ENCODE data around the gene PICALM. TPM values are rescaled to one million over a fixed set of nuclear protein-coding genes. Genes with fewer than 3 reads are reported as not detected.
"Not testable (repeated sequence)": the region's sequence is repeated elsewhere in the genome, so short reads cannot be mapped to it uniquely, and the experiment has no call there.

Gene PICALM
- total RNA-seq, 1 donor from 2014 or later = 111 TPM

GRCh38 chr11:85935751-85936150 lies 133.1 kb downstream of the PICALM start:
- no peaks in the 10 kb centered on the region for H3K4me1 Mint-ChIP-seq
- no peaks in the 10 kb centered on the region for H3K27me3 Mint-ChIP-seq (ENCODE audit: low read depth)
- TF ChIP-seq CTCF (conservative IDR thresholded peaks at IDR 0.05) = no peak

GRCh38 chr11:85934596-85935169 lies 134.2 kb downstream of the PICALM start:
- Mint-ChIP-seq H3K4me3 (no peak overlapping the region), H3K4me1 (no peaks in the 10 kb centered on the region), H3K27ac (ENCODE audit: unreplicated experiment) (no peak overlapping the region), H3K9me3 (peaks cover 16% of the 10 kb centered on the region), H3K27me3 (ENCODE audit: low read depth) (no peaks in the 10 kb centered on the region), H3K36me3 (ENCODE audit: low read depth) (peaks cover 7% of the 10 kb centered on the region)
- DNase-seq (ENCODE audit: low read depth, low spot score) = no peak
- TF ChIP-seq CTCF (conservative IDR thresholded peaks at IDR 0.05) = no peak

More at GRCh38 chr11:85935751-85936150, 133.1 kb downstream of the PICALM start:
- peaks cover 11% of the 10 kb centered on the region for H3K9me3 Mint-ChIP-seq
- no peak for DNase-seq (ENCODE audit: low read depth, low spot score)
- no peak overlapping the region for H3K27ac Mint-ChIP-seq (ENCODE audit: unreplicated experiment)
- H3K36me3 Mint-ChIP-seq (ENCODE audit: low read depth) = peaks cover 7% of the 10 kb centered on the region
- no peak overlapping the region for H3K4me3 Mint-ChIP-seq

GRCh38 chr11:85930879-85931366 lies 138.0 kb downstream of the PICALM start:
- no peaks in the 10 kb centered on the region for H3K27me3 Mint-ChIP-seq (ENCODE audit: low read depth)
- no peak overlapping the region for H3K4me3 Mint-ChIP-seq
- no peak for TF ChIP-seq CTCF (conservative IDR thresholded peaks at IDR 0.05)
- H3K36me3 Mint-ChIP-seq (ENCODE audit: low read depth) = peaks cover 11% of the 10 kb centered on the region
- H3K4me1 Mint-ChIP-seq = no peaks in the 10 kb centered on the region
- no peak for DNase-seq (ENCODE audit: low read depth, low spot score)
- peaks cover 12% of the 10 kb centered on the region for H3K9me3 Mint-ChIP-seq
- H3K27ac Mint-ChIP-seq (ENCODE audit: unreplicated experiment) = no peak overlapping the region

- Mint-ChIP-seq H3K9me3 (peaks cover 16% of the 10 kb centered on the region), H3K36me3 (ENCODE audit: low read depth) (peaks cover 12% of the 10 kb centered on the region)
- not testable (repeated sequence) for H3K4me3 Mint-ChIP-seq; H3K4me1 Mint-ChIP-seq; H3K27ac Mint-ChIP-seq (ENCODE audit: unreplicated experiment); DNase-seq (ENCODE audit: low read depth, low spot score); H3K27me3 Mint-ChIP-seq (ENCODE audit: low read depth)
Measured at GRCh38 chr11:85926653-85927214, 142.2 kb downstream of the PICALM start.

GRCh38 chr11:85923455-85923854 lies 145.4 kb downstream of the PICALM start:
- Mint-ChIP-seq H3K9me3 (peaks cover 6% of the 10 kb centered on the region), H3K27ac (ENCODE audit: unreplicated experiment) (no peak overlapping the region), H3K4me3 (no peak overlapping the region), H3K4me1 (no peaks in the 10 kb centered on the region), H3K27me3 (ENCODE audit: low read depth) (no peaks in the 10 kb centered on the region), H3K36me3 (ENCODE audit: low read depth) (peaks cover 8% of the 10 kb centered on the region)
- no peak for DNase-seq (ENCODE audit: low read depth, low spot score)
- TF ChIP-seq CTCF (conservative IDR thresholded peaks at IDR 0.05) = no peak

- H3K27me3 Mint-ChIP-seq (ENCODE audit: low read depth) = no peaks in the 10 kb centered on the region
- DNase-seq (ENCODE audit: low read depth, low spot score) = no peak
- H3K4me1 Mint-ChIP-seq = no peaks in the 10 kb centered on the region
- H3K4me3 Mint-ChIP-seq = no peak overlapping the region
- H3K27ac Mint-ChIP-seq (ENCODE audit: unreplicated experiment) = no peak overlapping the region
- no peak for TF ChIP-seq CTCF (conservative IDR thresholded peaks at IDR 0.05)
- H3K36me3 Mint-ChIP-seq (ENCODE audit: low read depth) = peaks cover 6% of the 10 kb centered on the region
- peaks cover 6% of the 10 kb centered on the region for H3K9me3 Mint-ChIP-seq
Measured at GRCh38 chr11:85922367-85922766, 146.5 kb downstream of the PICALM start.
